ENCODE data around the gene SPSB4.

GRCh38 chr3:141049681-141050080, 1.5 kb upstream of the SPSB4 start:
- TF ChIP-seq POLR2A (IDR thresholded peaks at IDR 0.05) (no peak), CTCF (IDR thresholded peaks at IDR 0.05 in 8 of 11, conservative IDR thresholded peaks at IDR 0.05 in 3 of 11) (no peak)
